ENCODE measurements around the gene NFE2L3.
A peak's percentile ranks its signal among the peaks of the same experiment; 100 is the strongest.
"Not testable (repeated sequence)": the region's sequence is repeated elsewhere in the genome, so short reads cannot be mapped to it uniquely, and the experiment has no call there.

NFE2L3 gene

GRCh38 chr7:26182283-26182682 lies 30.3 kb downstream of the NFE2L3 start:
- no peak overlapping the region for H3K27ac Mint-ChIP-seq
- H3K27me3 Mint-ChIP-seq (ENCODE audit: low read depth, poor library complexity), result no peaks in the 10 kb centered on the region
- no peak for DNase-seq
- peaks cover 10% of the 10 kb centered on the region for H3K9me3 Mint-ChIP-seq
- H3K36me3 Mint-ChIP-seq (ENCODE audit: low read depth), result peaks cover 17% of the 10 kb centered on the region
- no peak overlapping the region for H3K4me3 Mint-ChIP-seq
- peaks cover 17% of the 10 kb centered on the region for H3K4me1 Mint-ChIP-seq
- TF ChIP-seq CTCF (IDR thresholded peaks at IDR 0.05), result no peak

DNA sequence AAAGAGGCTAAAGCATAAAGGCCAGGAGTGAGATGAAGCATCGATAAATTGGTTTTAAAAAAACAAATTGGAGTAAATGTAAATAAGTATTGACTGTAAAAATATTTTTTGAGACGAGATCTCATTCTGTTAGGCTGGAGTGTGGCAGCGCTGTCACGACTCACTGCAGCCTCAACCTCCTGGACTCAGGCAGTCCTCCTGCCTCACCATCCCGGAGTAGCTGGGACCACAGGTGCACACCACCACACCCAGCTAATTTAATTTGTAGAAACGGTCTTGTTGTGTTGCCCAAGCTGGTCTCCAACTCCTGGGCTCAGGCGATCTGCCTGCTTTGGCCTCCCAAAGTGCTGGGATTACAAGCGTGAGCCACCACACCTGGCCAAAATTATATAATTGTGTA lies 30.7 kb downstream of the NFE2L3 start:
- Mint-ChIP-seq H3K27me3 (ENCODE audit: low read depth, poor library complexity) (no peaks in the 10 kb centered on the region), H3K4me1 (peaks cover 17% of the 10 kb centered on the region), H3K27ac (peak overlapping the region; percentile 31), H3K36me3 (ENCODE audit: low read depth) (peaks cover 13% of the 10 kb centered on the region), H3K4me3 (no peak overlapping the region), H3K9me3 (peaks cover 6% of the 10 kb centered on the region)
- DNase-seq, result no peak
- no peak for TF ChIP-seq CTCF (IDR thresholded peaks at IDR 0.05)

GRCh38 chr7:26183545-26184280 lies 31.7 kb downstream of the NFE2L3 start:
- peaks cover 11% of the 10 kb centered on the region for H3K36me3 Mint-ChIP-seq (ENCODE audit: low read depth)
- no peak for TF ChIP-seq CTCF (IDR thresholded peaks at IDR 0.05)

GRCh38 chr7:26184281-26185101 lies 32.5 kb downstream of the NFE2L3 start:
- not testable (repeated sequence) for DNase-seq; H3K4me3 Mint-ChIP-seq; H3K27me3 Mint-ChIP-seq (ENCODE audit: low read depth, poor library complexity); H3K9me3 Mint-ChIP-seq
- Mint-ChIP-seq H3K4me1 (peaks cover 17% of the 10 kb centered on the region), H3K27ac (peak overlapping the region; percentile 57), H3K36me3 (ENCODE audit: low read depth) (peaks cover 19% of the 10 kb centered on the region)

More at GRCh38 chr7:26183545-26184280, 31.7 kb downstream of the NFE2L3 start:
- H3K9me3 Mint-ChIP-seq, result no peaks in the 10 kb centered on the region
- H3K4me3 Mint-ChIP-seq, result no peak overlapping the region
- no peak for DNase-seq
- H3K4me1 Mint-ChIP-seq, result peaks cover 17% of the 10 kb centered on the region
- peak overlapping the region; percentile 11 for H3K27ac Mint-ChIP-seq
- no peaks in the 10 kb centered on the region for H3K27me3 Mint-ChIP-seq (ENCODE audit: low read depth, poor library complexity)

DNA sequence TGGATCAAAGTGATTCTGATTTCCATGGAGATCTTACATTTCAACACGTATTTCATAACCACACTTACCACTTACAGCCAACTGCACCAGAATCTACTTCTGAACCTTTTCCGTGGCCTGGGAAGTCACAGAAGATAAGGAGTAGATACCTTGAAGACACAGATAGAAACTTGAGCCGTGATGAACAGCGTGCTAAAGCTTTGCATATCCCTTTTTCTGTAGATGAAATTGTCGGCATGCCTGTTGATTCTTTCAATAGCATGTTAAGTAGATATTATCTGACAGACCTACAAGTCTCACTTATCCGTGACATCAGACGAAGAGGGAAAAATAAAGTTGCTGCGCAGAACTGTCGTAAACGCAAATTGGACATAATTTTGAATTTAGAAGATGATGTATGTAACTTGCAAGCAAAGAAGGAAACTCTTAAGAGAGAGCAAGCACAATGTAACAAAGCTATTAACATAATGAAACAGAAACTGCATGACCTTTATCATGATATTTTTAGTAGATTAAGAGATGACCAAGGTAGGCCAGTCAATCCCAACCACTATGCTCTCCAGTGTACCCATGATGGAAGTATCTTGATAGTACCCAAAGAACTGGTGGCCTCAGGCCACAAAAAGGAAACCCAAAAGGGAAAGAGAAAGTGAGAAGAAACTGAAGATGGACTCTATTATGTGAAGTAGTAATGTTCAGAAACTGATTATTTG lies 33.3 kb downstream of the NFE2L3 start:
- H3K36me3 Mint-ChIP-seq (ENCODE audit: low read depth), result peaks cover 27% of the 10 kb centered on the region
- DNase-seq, result no peak

More for the DNA sequence above, 33.3 kb downstream of the NFE2L3 start:
- no peak for TF ChIP-seq CTCF (IDR thresholded peaks at IDR 0.05)
- H3K4me3 Mint-ChIP-seq, result no peak overlapping the region
- no peaks in the 10 kb centered on the region for H3K9me3 Mint-ChIP-seq
- H3K27me3 Mint-ChIP-seq (ENCODE audit: low read depth, poor library complexity), result no peaks in the 10 kb centered on the region
- H3K27ac Mint-ChIP-seq, result peak overlapping the region; percentile 57
- peaks cover 11% of the 10 kb centered on the region for H3K4me1 Mint-ChIP-seq
